A204.1 (cell line): ENCODE measurements around the gene KCNQ1.

Source experiments
- FAIRE-seq: peaks from 2 replicates; lab custom pipeline; 2012; peaks lifted over from hg19 to GRCh38; lab: Jason Lieb, UNC

KCNQ1 gene

GRCh38 chr11:2750682-2751522 lies 306.1 kb downstream of the KCNQ1 start:
- no peak for FAIRE-seq

GRCh38 chr11:2751523-2752203 lies 306.9 kb downstream of the KCNQ1 start:
- FAIRE-seq: no peak

GRCh38 chr11:2752204-2752770 lies 307.5 kb downstream of the KCNQ1 start:
- FAIRE-seq: no peak

- no peak for FAIRE-seq
These were observed 308.1 kb downstream of the KCNQ1 start for GRCh38 chr11:2752923-2753322.

GRCh38 chr11:2754008-2754407 lies 309.2 kb downstream of the KCNQ1 start:
- no peak for FAIRE-seq

GRCh38 chr11:2755071-2755470 lies 310.3 kb downstream of the KCNQ1 start:
- FAIRE-seq: no peak

GRCh38 chr11:2758751-2759150 lies 313.9 kb downstream of the KCNQ1 start:
- no peak for FAIRE-seq

GRCh38 chr11:2759228-2760195 lies 314.7 kb downstream of the KCNQ1 start:
- no peak for FAIRE-seq

- no peak for FAIRE-seq
These were observed 315.5 kb downstream of the KCNQ1 start for GRCh38 chr11:2760196-2760871.

- FAIRE-seq: no peak
These were observed 316.6 kb downstream of the KCNQ1 start for GRCh38 chr11:2761131-2762030.

GRCh38 chr11:2762031-2762380 lies 317.2 kb downstream of the KCNQ1 start:
- no peak for FAIRE-seq

- no peak for FAIRE-seq
These were observed 317.6 kb downstream of the KCNQ1 start for GRCh38 chr11:2762451-2762850.

GRCh38 chr11:2763984-2764383 lies 319.2 kb downstream of the KCNQ1 start:
- FAIRE-seq: no peak

- no peak for FAIRE-seq
These were observed 320.7 kb downstream of the KCNQ1 start for GRCh38 chr11:2765491-2765890.

GRCh38 chr11:2766166-2766565 lies 321.4 kb downstream of the KCNQ1 start:
- FAIRE-seq: no peak

GRCh38 chr11:2767071-2767470 lies 322.3 kb downstream of the KCNQ1 start:
- FAIRE-seq: no peak

- no peak for FAIRE-seq
These were observed 323.0 kb downstream of the KCNQ1 start for GRCh38 chr11:2767801-2768200.

GRCh38 chr11:2768471-2769408 lies 323.9 kb downstream of the KCNQ1 start:
- no peak for FAIRE-seq

- no peak for FAIRE-seq
These were observed 324.7 kb downstream of the KCNQ1 start for GRCh38 chr11:2769409-2770095.
